Esophagus squamous epithelium (tissue), 5 donors: Measurements from ENCODE around the gene TRIM67. TPM values are rescaled to one million over a fixed set of nuclear protein-coding genes. Genes with fewer than 3 reads are reported as not detected.
"Not testable (repeated sequence)": the region's sequence is repeated elsewhere in the genome, so short reads cannot be mapped to it uniquely, and the experiment has no call there.

ENCODE experiments used
- DNase-seq: peaks from one replicate; lab custom pipeline; 2025; lab: John Stamatoyannopoulos, UW
- H3K27ac ChIP-seq, 4 donors: fragments of 200-600 bp; sonication (generic); one replicate each; pipeline ENCODE4 v1.5.1; 2016 to 2019; ENCODE audit warnings: mild to moderate bottlenecking in 1 of 4
- H3K27me3 ChIP-seq, 4 donors: fragments of 200-600 bp; sonication (generic); 1 replicate in 3 of 4; 2 replicates in 1 of 4; pipeline versions ENCODE4 v1.5.1 to v1.6.0; 2017 to 2021; ENCODE audit warnings: antibody characterized with exemption in 1 of 4
- H3K36me3 ChIP-seq, 3 donors: fragments of 200-600 bp; sonication (generic); one replicate each; pipeline ENCODE4 v1.5.1; 2016 to 2019
- H3K4me1 ChIP-seq, 3 donors: fragments of 200-600 bp; sonication (generic); one replicate each; pipeline ENCODE4 v1.5.1; 2017 to 2019
- H3K4me3 ChIP-seq, 4 donors: fragments of 200-600 bp; sonication (generic); 1 replicate in 3 of 4; 2 replicates in 1 of 4; pipeline ENCODE4 v1.5.1; 2016 to 2019; ENCODE audit warnings: mild to moderate bottlenecking in 2 of 4, moderate library complexity in 1 of 4
- H3K9me3 ChIP-seq, 3 donors: fragments of 200-600 bp; sonication (generic); one replicate each; pipeline ENCODE4 v1.5.1; 2016 to 2019
- POLR2A ChIP-seq, 4 donors: fragments of 450-650 bp; IDR thresholded peaks; one replicate each; pipeline ENCODE4 v1.6.1; 2017; ENCODE audit warnings: antibody characterized with exemption in 4 of 4, mild to moderate bottlenecking in 4 of 4, moderate library complexity in 3 of 4
- WGBS, 2 donors: methylation state at CpG; one replicate each; pipeline ENCODE4 v1.1.5; 2018; 5-methylcytosine and 5-hydroxymethylcytosine counted together
- intact Hi-C: fragments of 100-400 bp; cut with DNase I; formaldehyde crosslinking; loops from one replicate; pipeline ENCODE4 v1.15.0; 2022
- total RNA-seq, 4 donors: library from RNA; depleted of rRNA; stranded (reverse); fragments of >200 nt; gene quantifications; one replicate each; pipeline ENCODE4 v1.1.0, GENCODE V29; 2016
- TF ChIP-seq, protein P1 (sequence below), 6 experiments: fragments of 450-650 bp in 4 of 6; fragments of 200-600 bp in 2 of 6; sonication (generic) in 2 of 6; IDR thresholded peaks; one replicate each; pipeline ENCODE4 v1.5.1; 2016 to 2019; ENCODE audit warnings: antibody characterized with exemption in 6 of 6, mild to moderate bottlenecking in 4 of 6, moderate library complexity in 4 of 6
- donor health status: DM: yes; HTN: yes; CAD: no.

The TRIM67 gene
- total RNA-seq, 4 donors from 2014 or later, result not detected

DNA sequence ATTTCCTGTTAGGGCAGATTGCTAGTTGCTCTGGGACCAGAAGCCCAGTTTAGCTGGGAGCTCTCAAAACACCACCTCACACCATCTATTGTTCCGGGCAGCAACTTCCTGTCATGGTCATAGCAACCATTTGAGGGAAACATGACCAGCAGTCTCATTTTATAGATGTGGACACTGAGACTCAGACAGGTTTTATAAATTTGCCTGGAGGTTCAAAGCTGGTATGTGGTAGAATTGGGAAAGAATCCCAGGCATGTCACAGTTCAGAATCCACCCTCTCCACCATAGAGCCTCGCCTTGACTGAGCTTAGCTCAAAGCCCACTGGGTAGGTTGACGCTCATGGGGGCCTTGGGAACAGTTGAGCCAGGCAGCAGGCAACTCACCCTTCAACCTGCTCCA, 14.0 kb upstream of the TRIM67 start:
- Histone ChIP-seq H3K4me3 (no peak overlapping the region), H3K4me1 (no peaks in the 10 kb centered on the region), H3K9me3 (peaks cover 0 to 20% (median 9%) of the 10 kb centered on the region in 3 donors), H3K27ac (no peak overlapping the region), H3K27me3 (peaks cover 0 to 51% (median 0%) of the 10 kb centered on the region in 4 donors), H3K36me3 (no peaks in the 10 kb centered on the region)
- 58 to 67% methylated on average over 2 to 3 of the region's 3 CpGs for WGBS, 2 donors
- TF ChIP-seq POLR2A (IDR thresholded peaks at IDR 0.05), result no peak
- TF ChIP-seq, protein P1, sequence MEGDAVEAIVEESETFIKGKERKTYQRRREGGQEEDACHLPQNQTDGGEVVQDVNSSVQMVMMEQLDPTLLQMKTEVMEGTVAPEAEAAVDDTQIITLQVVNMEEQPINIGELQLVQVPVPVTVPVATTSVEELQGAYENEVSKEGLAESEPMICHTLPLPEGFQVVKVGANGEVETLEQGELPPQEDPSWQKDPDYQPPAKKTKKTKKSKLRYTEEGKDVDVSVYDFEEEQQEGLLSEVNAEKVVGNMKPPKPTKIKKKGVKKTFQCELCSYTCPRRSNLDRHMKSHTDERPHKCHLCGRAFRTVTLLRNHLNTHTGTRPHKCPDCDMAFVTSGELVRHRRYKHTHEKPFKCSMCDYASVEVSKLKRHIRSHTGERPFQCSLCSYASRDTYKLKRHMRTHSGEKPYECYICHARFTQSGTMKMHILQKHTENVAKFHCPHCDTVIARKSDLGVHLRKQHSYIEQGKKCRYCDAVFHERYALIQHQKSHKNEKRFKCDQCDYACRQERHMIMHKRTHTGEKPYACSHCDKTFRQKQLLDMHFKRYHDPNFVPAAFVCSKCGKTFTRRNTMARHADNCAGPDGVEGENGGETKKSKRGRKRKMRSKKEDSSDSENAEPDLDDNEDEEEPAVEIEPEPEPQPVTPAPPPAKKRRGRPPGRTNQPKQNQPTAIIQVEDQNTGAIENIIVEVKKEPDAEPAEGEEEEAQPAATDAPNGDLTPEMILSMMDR (IDR thresholded peaks at IDR 0.05), result no peak
- intact Hi-C loops, result no loop called here
- no peak for DNase-seq

DNA sequence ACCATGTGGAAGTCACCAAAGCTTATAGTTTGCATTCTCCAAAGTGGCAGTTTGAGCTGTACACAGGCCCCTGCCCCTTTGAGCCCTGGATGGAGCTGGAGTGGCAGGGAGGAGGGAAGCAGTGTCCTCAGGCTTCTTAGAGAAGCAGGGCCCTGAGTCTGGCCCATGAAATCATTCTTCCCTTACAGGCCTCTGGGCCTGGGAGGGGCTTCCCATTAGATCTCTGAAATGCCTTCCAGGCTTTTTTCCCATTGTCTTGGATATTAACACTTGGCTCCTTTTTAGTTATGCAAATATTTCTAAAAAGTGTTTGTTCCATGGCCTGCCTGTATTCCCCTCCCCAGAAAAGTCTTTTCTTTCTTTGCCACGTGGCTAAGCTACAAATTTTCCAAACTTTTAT, 10.0 kb upstream of the TRIM67 start:
- intact Hi-C loops, result no loop called here
- Histone ChIP-seq H3K36me3 (no peaks in the 10 kb centered on the region), H3K4me3 (no peak overlapping the region), H3K9me3 (peaks cover 0 to 20% (median 9%) of the 10 kb centered on the region in 3 donors), H3K4me1 (no peaks in the 10 kb centered on the region), H3K27me3 (peaks cover 0 to 74% (median 0%) of the 10 kb centered on the region in 4 donors), H3K27ac (no peak overlapping the region)
- TF ChIP-seq, protein P1 (IDR thresholded peaks at IDR 0.05), result no peak
- TF ChIP-seq POLR2A (IDR thresholded peaks at IDR 0.05), result no peak
- no peak for DNase-seq
- WGBS, 2 donors, result 0% methylated on average over 1 of the region's 1 CpG

DNA sequence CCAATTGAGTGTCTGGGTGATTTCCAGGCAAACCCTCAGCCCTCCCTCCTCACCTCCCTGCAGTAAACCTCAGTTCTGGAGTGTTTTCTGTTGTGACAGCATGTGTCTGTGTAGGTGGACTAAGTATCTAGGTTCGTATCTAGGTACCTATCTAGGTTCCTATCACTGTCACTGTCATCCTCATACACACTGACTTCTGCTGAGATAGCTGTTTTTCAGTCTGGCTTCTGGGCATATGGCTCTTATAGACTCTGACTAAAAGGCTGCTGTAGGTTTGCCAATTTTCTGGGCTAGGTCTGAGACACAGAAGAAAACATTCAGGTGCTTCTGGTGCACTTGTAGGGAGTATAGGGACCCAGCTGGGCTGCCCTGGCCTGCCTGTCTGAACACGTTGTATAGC, 8.1 kb upstream of the TRIM67 start:
- Histone ChIP-seq H3K9me3 (peaks cover 0 to 20% (median 9%) of the 10 kb centered on the region in 3 donors), H3K4me3 (no peak overlapping the region), H3K27ac (no peak overlapping the region), H3K27me3 (peaks cover 0 to 73% (median 0%) of the 10 kb centered on the region in 4 donors), H3K36me3 (no peaks in the 10 kb centered on the region), H3K4me1 (no peaks in the 10 kb centered on the region)
- TF ChIP-seq POLR2A (IDR thresholded peaks at IDR 0.05), result no peak
- TF ChIP-seq, protein P1 (IDR thresholded peaks at IDR 0.05), result no peak
- intact Hi-C loops, result no loop called here
- no peak for DNase-seq
- WGBS, 2 donors, result 50 to 65% methylated on average over 2 of the region's 2 CpGs

DNA sequence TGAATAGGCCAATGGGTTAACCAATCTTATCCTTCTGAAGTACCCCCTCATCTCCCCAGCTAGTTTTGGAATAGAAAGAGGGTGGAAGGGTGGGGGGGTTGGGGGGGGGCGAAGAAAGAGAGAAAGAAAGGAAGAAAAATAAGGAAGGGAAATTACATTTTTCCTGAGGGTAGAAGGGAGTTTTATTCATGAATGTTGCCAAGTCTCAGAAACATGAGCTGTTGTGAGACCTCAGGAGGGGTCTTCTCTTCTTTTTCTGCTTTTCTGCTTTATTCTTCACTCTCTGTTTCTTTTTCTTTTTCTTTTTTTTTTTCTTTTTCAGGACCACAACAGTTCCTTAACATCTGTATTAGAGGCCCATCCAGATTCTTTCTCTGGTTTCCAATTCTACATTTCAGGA, 6.0 kb upstream of the TRIM67 start:
- no peak overlapping the region for H3K27ac ChIP-seq
- H3K36me3 ChIP-seq, result no peaks in the 10 kb centered on the region
- peaks cover 0 to 20% (median 9%) of the 10 kb centered on the region in 3 donors for H3K9me3 ChIP-seq
- H3K4me1 ChIP-seq, result peaks cover 0 to 2% (median 0%) of the 10 kb centered on the region in 3 donors
- TF ChIP-seq, protein P1 (IDR thresholded peaks at IDR 0.05), result no peak
- TF ChIP-seq POLR2A (IDR thresholded peaks at IDR 0.05), result no peak
- no peak for DNase-seq
- no peak overlapping the region for H3K4me3 ChIP-seq
- peaks cover 0 to 75% (median 11%) of the 10 kb centered on the region in 4 donors for H3K27me3 ChIP-seq
- WGBS, 2 donors, result 50 to 89% methylated on average over 1 of the region's 1 CpG
- intact Hi-C loops, result no loop called here

DNA sequence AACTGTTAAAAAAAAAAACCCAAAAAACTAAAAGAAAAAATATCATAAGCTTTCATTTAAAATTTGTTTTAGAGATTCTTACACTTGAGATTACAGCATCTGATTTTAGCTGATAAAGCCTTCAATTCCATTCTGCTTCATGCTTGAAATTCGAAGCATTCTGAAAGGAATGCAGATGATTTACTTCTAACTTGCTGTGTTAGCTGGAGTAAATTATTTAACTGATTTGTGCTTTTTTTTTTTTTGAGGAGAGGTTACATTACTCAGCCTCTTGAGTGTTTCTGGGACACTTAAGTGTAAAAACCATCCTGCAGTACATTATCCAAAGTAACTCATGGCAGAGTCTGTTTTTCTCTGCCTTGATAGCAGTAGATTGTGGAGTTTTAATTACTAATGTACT, 4.5 kb upstream of the TRIM67 start:
- Histone ChIP-seq H3K36me3 (no peaks in the 10 kb centered on the region), H3K27me3 (peaks cover 9 to 86% (median 14%) of the 10 kb centered on the region in 4 donors), H3K27ac (no peak overlapping the region), H3K4me1 (peaks cover 5 to 17% (median 6%) of the 10 kb centered on the region in 3 donors), H3K4me3 (no peak overlapping the region), H3K9me3 (peaks cover 0 to 6% (median 0%) of the 10 kb centered on the region in 3 donors)
- intact Hi-C loops, result no loop called here
- DNase-seq, result no peak
- TF ChIP-seq, protein P1 (IDR thresholded peaks at IDR 0.05), result no peak
- no peak for TF ChIP-seq POLR2A (IDR thresholded peaks at IDR 0.05)
- 28 to 50% methylated on average over 1 of the region's 1 CpG for WGBS, 2 donors

DNA sequence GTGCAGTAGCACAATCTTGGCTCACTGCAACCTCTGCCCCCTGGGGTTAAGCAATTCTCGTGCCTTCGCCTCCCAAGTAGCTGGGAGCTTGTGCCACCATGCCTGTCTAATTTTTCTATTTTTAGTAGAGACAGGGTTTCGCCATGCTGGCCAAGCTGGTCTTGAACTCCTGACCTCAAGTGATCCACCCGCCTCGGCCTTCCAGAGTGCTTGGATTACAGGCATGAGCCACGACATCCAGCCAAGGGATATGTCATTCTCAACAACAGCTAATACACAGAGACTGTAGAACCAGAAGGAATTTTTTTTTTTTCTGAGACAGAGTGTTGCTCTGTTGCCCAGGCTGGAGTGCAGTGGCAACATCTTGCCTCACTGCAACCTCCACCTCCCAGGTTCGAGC, 3.7 kb upstream of the TRIM67 start:
- intact Hi-C loops, H3K9me3 ChIP-seq, DNase-seq, H3K27ac ChIP-seq, H3K4me3 ChIP-seq, H3K36me3 ChIP-seq: not testable (repeated sequence)
- WGBS, 2 donors, result 47 to 87% methylated on average over 3 to 6 of the region's 7 CpGs
- H3K27me3 ChIP-seq, result peaks cover 15 to 89% (median 20%) of the 10 kb centered on the region in 4 donors
- H3K4me1 ChIP-seq, result peaks cover 12 to 26% (median 13%) of the 10 kb centered on the region in 3 donors
